Liver (tissue), 9 donors: ENCODE data around the gene KCNG1. TPM values are rescaled to one million over a fixed set of nuclear protein-coding genes. Genes with fewer than 3 reads are reported as not detected.
"Not testable (repeated sequence)": the region's sequence is repeated elsewhere in the genome, so short reads cannot be mapped to it uniquely, and the experiment has no call there.

ENCODE experiments used
- DNase-seq: peaks from one replicate; pipeline ENCODE4 v3.0.0-alpha.2; 2017; ENCODE audit warnings: low spot score
- H3K27ac ChIP-seq, 2 donors: one replicate each; pipeline ENCODE4 v1.7.0; 2013; ENCODE audit warnings: inconsistent platforms in 2 of 2, low read length in 2 of 2, control low read depth in 1 of 2, low read depth in 1 of 2, mild to moderate bottlenecking in 1 of 2
- H3K27me3 ChIP-seq, 4 donors: one replicate each; pipeline versions ENCODE4 v1.6.1 to v1.7.0; 2013; ENCODE audit warnings: low read length in 3 of 4, inconsistent platforms in 1 of 4, mild to moderate bottlenecking in 1 of 4, moderate library complexity in 1 of 4; ENCODE audit not compliant: control insufficient read depth in 4 of 4, insufficient read depth in 4 of 4
- H3K36me3 ChIP-seq, 4 donors: one replicate each; pipeline versions ENCODE4 v1.6.1 to v1.7.0; 2013; ENCODE audit warnings: low read length in 3 of 4, mild to moderate bottlenecking in 3 of 4, low read depth in 1 of 4, moderate library complexity in 1 of 4; ENCODE audit not compliant: control insufficient read depth in 4 of 4, insufficient read depth in 3 of 4
- H3K4me1 ChIP-seq, 4 donors: one replicate each; pipeline versions ENCODE4 v1.6.1 to v1.7.0; 2013; ENCODE audit warnings: low read length in 3 of 4, mild to moderate bottlenecking in 3 of 4, moderate library complexity in 1 of 4; ENCODE audit not compliant: control insufficient read depth in 4 of 4, insufficient read depth in 4 of 4
- H3K4me3 ChIP-seq, 3 donors: one replicate each; pipeline versions ENCODE4 v1.6.1 to v1.7.0; 2013; ENCODE audit warnings: low read length in 3 of 3, control low read depth in 1 of 3, low read depth in 1 of 3, mild to moderate bottlenecking in 1 of 3
- H3K9ac ChIP-seq, 2 donors: one replicate each; pipeline ENCODE4 v1.7.0; 2013; ENCODE audit warnings: low read length in 2 of 2, mild to moderate bottlenecking in 2 of 2, moderate library complexity in 2 of 2, control low read depth in 1 of 2, low read depth in 1 of 2
- H3K9me3 ChIP-seq, 4 donors: one replicate each; pipeline versions ENCODE4 v1.6.1 to v1.7.0; 2013; ENCODE audit warnings: low read length in 3 of 4; ENCODE audit not compliant: control insufficient read depth in 4 of 4
- EGR1 ChIP-seq, 2 donors: IDR thresholded peaks; 2 replicates each; pipeline ENCODE4 v1.6.1; 2016 to 2018; ENCODE audit warnings: antibody characterized with exemption in 2 of 2, low read depth in 2 of 2
- FOXA2 ChIP-seq: IDR thresholded peaks from 2 replicates; pipeline ENCODE4 v1.6.1; 2016; ENCODE audit warnings: antibody characterized with exemption
- HNF4A ChIP-seq, 2 donors: conservative IDR thresholded peaks; 2 replicates each; pipeline ENCODE4 v1.6.1; 2016; ENCODE audit warnings: antibody characterized with exemption in 2 of 2, mild to moderate bottlenecking in 2 of 2
- HNF4G ChIP-seq: IDR thresholded peaks from 2 replicates; pipeline ENCODE4 v1.6.1; 2016; ENCODE audit warnings: antibody characterized with exemption
- JUND ChIP-seq, 2 donors: IDR thresholded peaks; 2 replicates each; pipeline ENCODE4 v1.6.1; 2016; ENCODE audit warnings: antibody characterized with exemption in 2 of 2
- NR2F2 ChIP-seq: IDR thresholded peaks from 2 replicates; pipeline ENCODE4 v1.6.1; 2016; ENCODE audit warnings: antibody characterized with exemption
- RAD21 ChIP-seq, 2 donors: IDR thresholded peaks; 2 replicates each; pipeline ENCODE4 v1.6.1; 2016; ENCODE audit warnings: antibody characterized with exemption in 2 of 2, mild to moderate bottlenecking in 2 of 2
- RXRA ChIP-seq, 2 donors: IDR thresholded peaks; 2 replicates each; pipeline ENCODE4 v1.6.1; 2017 to 2018; ENCODE audit warnings: antibody characterized with exemption in 2 of 2, mild to moderate bottlenecking in 1 of 2
- YY1 ChIP-seq: IDR thresholded peaks from 2 replicates; pipeline ENCODE4 v1.6.1; 2016; ENCODE audit warnings: antibody characterized with exemption, mild to moderate bottlenecking
- WGBS: extraction: QIAGEN DNeasy Blood & Tissue Kit; methylation state at CpG from one replicate; pipeline ENCODE4 v1.1.7; 2013; 5-methylcytosine and 5-hydroxymethylcytosine counted together
- polyA plus RNA-seq, 2 donors: library from polyadenylated mRNA; stranded (reverse) in 1 of 2; unstranded in 1 of 2; fragments of 200-250 nt in 1 of 2; fragments of >200 nt in 1 of 2; fragmentation: Nextera tagmentation in 1 of 2; extraction: Ambion mirVana in 1 of 2; gene quantifications; one replicate each; pipeline versions ENCODE4 v1.2.1 to v1.2.3, GENCODE V29; 2013 to 2015
- total RNA-seq, 2 donors: library from RNA; depleted of rRNA; stranded (reverse); fragments of >200 nt; gene quantifications; one replicate each; pipeline ENCODE4 v1.2.3, GENCODE V29; 2014
- TF ChIP-seq, protein P1 (sequence below): fragments of 150-350 bp; IDR thresholded peaks from 2 replicates; pipeline ENCODE4 v1.5.1; 2017; ENCODE audit warnings: improper control_type of control experiment, low read depth, low read length; ENCODE audit not compliant: missing input control
- TF ChIP-seq, protein P2 (sequence below): IDR thresholded peaks from 2 replicates; pipeline ENCODE4 v1.6.1; 2016; ENCODE audit warnings: antibody characterized with exemption
- donor health status: healthy.
- donor health status: healthy.
- donor health status: healthy.
- donor health status: healthy.
- donor health status: healthy.

The KCNG1 gene
- total and polyA plus RNA-seq, 4 donors: 0.08 to 0.24 (median 0.14) TPM; not detected in 1

DNA sequence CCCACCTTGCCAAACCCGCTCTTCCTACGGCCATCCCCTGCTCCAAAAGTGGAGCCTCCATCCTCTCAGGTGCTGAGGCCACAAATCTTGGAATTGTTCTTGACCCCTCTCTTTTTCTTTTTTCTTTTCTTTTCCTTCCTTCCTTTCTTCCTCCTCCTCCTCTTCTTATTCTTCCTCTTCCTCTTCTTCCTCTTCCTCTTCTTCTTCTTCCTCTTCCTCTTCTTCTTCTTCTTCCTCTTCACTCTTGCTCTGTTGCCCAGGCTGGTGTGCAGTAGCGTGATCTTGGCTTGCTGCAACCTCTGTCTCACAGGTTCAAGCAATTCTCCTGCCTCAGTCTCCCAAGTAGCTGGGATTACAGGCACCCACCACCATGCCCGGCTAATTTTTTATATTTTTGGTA, 44.4 kb downstream of the KCNG1 start:
- not testable (repeated sequence) for H3K9ac ChIP-seq, DNase-seq, H3K9me3 ChIP-seq, H3K27ac ChIP-seq, H3K36me3 ChIP-seq, H3K4me3 ChIP-seq, H3K4me1 ChIP-seq, H3K27me3 ChIP-seq
- 91% methylated on average over 4 of the region's 4 CpGs for WGBS

DNA sequence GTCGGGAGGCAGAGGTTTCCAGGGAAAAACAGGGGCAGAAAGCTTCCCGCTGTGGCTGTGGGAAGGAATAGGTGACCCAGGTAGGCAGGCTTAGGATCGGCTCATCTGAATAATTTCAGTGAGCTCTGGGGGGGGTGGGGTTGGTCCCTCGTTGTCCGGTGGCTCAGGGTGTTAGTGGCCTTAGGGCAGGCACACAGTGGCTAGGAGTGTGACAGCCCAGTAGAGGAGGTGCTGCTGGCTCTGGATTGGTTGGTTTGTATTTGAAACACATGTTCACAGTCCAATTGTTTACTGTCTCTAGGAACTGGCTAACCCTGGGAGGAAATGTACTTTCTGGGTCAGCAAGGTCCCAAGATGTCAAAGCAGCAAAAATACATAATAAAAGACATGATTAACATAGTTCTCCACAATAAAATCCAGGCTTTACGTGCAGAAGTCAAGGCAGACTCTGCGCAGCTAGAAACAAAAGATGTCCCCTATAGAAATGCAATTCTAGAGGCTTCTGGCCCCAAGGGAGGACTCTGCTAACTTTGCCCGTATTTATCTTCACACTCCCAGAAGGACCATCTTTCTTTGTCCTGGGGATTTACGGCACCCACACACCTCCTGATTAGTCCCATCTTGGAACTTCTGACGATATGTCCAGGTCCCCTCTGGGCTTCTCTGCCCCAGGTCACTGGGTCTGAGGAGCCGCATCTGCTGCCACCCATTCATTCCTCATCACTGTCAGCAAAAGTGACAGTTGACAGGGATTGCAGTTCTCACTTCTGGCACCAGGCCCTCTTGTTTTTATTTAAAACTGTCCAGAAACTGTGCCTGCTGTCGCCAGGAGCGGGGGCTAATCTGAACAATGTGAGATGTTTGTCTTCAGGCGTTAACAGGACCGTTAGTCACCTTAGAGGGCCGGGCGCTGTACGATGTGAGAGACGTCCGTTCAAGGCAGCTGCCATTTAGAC, 45.6 kb downstream of the KCNG1 start:
- H3K27ac ChIP-seq: no peak overlapping the region
- no peak overlapping the region for H3K4me3 ChIP-seq
- no peaks in the 10 kb centered on the region for H3K36me3 ChIP-seq
- H3K27me3 ChIP-seq: peaks cover 0 to 4% (median 0%) of the 10 kb centered on the region in 4 donors
- no peak for DNase-seq
- no peak overlapping the region for H3K9ac ChIP-seq
- no peak for TF ChIP-seq HNF4A (conservative IDR thresholded peaks at IDR 0.05)
- TF ChIP-seq YY1: no peak
- TF ChIP-seq RXRA (IDR thresholded peaks at IDR 0.05): no peak
- H3K4me1 ChIP-seq: peaks cover 0 to 2% (median 0%) of the 10 kb centered on the region in 4 donors
- no peaks in the 10 kb centered on the region for H3K9me3 ChIP-seq
- WGBS: 56% methylated on average over 20 of the region's 20 CpGs

DNA sequence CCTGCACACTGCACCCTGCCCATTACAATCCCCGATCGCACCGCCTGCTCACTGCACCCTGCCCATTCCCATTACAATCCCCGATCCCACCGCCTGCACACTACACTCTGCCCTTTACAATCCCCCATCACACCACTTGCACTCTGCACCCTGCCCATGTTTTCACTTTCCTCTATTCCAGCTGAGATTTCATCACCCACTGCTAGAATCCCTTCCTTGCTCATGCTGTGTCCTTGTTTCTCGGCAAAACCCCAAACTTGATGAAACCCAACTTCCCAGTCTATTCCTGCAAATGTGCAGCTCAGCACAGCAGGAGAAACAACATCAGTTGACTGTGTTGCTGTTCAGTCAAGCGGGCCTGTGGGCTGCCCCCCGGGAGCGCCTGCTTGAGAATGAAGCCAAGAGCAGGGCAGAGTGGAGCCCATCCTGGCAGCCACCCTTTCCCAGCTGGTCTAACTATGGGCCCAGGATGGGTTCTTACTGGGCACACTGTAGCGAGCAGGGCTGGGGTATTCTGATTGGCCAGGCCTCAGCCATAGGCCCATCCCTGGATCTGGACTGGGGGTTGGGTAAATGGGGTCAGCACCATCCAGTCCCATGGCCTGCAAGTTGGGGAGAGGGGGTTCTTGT, 47.1 kb downstream of the KCNG1 start:
- Histone ChIP-seq H3K9ac (no peak overlapping the region), H3K4me1 (no peaks in the 10 kb centered on the region), H3K9me3 (no peaks in the 10 kb centered on the region), H3K27me3 (peaks cover 0 to 4% (median 0%) of the 10 kb centered on the region in 4 donors), H3K27ac (no peak overlapping the region), H3K4me3 (no peak overlapping the region), H3K36me3 (no peaks in the 10 kb centered on the region)
- no peak for DNase-seq
- 92% methylated on average over 10 of the region's 10 CpGs for WGBS
- no peak for TF ChIP-seq NR2F2

DNA sequence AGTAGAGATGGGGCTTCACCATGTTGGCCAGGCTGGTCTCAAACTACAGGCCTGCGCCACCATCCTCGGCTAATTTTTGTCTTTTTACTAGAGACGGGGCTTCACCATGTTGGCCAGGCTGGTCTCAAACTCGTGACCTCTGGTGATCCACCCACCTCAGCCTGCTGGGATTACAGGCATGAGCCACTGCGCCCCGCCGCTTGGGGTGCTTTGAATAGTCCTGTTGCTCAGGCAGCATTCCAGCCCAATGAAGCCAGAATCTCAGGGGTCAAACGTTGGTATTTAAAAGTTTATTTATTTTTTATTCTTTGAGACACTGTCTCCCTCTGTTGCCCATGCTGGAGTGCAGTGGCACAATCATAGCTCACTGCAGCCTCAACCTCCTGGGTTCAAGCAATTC, 53.0 kb downstream of the KCNG1 start:
- DNase-seq: no peak
- Histone ChIP-seq H3K27ac (no peak overlapping the region), H3K4me1 (no peaks in the 10 kb centered on the region), H3K27me3 (no peaks in the 10 kb centered on the region), H3K4me3 (no peak overlapping the region), H3K36me3 (no peaks in the 10 kb centered on the region), H3K9ac (no peak overlapping the region), H3K9me3 (no peaks in the 10 kb centered on the region)
- WGBS: 80% methylated on average over 8 of the region's 8 CpGs
- TF ChIP-seq HNF4G (no peak), RXRA (IDR thresholded peaks at IDR 0.05) (no peak), NR2F2 (no peak), JUND (IDR thresholded peaks at IDR 0.05) (no peak), FOXA2 (no peak), RAD21 (IDR thresholded peaks at IDR 0.05) (no peak), EGR1 (IDR thresholded peaks at IDR 0.05; ENCODE audit: low read depth in 2 of 2) (no peak), YY1 (no peak)
- TF ChIP-seq, protein P1, sequence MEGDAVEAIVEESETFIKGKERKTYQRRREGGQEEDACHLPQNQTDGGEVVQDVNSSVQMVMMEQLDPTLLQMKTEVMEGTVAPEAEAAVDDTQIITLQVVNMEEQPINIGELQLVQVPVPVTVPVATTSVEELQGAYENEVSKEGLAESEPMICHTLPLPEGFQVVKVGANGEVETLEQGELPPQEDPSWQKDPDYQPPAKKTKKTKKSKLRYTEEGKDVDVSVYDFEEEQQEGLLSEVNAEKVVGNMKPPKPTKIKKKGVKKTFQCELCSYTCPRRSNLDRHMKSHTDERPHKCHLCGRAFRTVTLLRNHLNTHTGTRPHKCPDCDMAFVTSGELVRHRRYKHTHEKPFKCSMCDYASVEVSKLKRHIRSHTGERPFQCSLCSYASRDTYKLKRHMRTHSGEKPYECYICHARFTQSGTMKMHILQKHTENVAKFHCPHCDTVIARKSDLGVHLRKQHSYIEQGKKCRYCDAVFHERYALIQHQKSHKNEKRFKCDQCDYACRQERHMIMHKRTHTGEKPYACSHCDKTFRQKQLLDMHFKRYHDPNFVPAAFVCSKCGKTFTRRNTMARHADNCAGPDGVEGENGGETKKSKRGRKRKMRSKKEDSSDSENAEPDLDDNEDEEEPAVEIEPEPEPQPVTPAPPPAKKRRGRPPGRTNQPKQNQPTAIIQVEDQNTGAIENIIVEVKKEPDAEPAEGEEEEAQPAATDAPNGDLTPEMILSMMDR: no peak
- TF ChIP-seq, protein P2, sequence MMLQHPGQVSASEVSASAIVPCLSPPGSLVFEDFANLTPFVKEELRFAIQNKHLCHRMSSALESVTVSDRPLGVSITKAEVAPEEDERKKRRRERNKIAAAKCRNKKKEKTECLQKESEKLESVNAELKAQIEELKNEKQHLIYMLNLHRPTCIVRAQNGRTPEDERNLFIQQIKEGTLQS: no peak
